GM11168 (cell line): ENCODE results near the gene CCNB2.
"Not testable (repeated sequence)": the region's sequence is repeated elsewhere in the genome, so short reads cannot be mapped to it uniquely, and the experiment has no call there.

Experiments
- in situ Hi-C: fragments of 300-500 bp; cut with MboI; formaldehyde crosslinking; loops from one replicate; pipeline ENCODE4 v1.12.0; 2022; ENCODE audit warnings: low sequenced_read_pairs; ENCODE audit not compliant: unreplicated experiment

The CCNB2 gene

GRCh38 chr15:59104912-59105732, at the start of gene CCNB2:
TSS of gene CCNB2 (plus strand) at chr15:59105146. CDS start at chr15:59105269, 123 bp downstream.
- in situ Hi-C loops = no loop called here

- in situ Hi-C loops = no loop called here
Observed at GRCh38 chr15:59059076-59059597, 45.8 kb upstream of the CCNB2 start.

DNA sequence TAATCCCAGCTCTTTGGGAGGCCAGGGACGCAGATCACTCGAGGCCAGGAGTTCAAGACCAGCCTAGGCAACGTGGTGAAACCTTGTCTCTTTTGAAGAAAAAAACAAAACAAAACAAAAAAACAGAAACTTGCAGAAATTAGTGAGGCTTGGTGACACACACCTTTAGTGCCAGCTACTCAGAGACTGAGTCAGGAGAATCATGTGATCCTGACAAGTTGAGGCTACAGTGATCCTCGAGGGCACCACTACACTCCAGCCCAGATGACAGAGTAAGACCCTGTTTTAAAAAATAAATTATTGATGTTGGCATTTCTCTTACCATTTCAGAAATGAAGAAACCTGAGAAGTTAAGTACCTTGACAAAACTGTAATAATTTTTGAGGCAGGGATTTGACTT, 44.6 kb upstream of the CCNB2 start:
- in situ Hi-C loops = no loop called here

- in situ Hi-C loops = no loop called here
Observed at GRCh38 chr15:59063042-59063441, 41.9 kb upstream of the CCNB2 start.

- in situ Hi-C loops = no loop called here
Observed at GRCh38 chr15:59069430-59069829, 35.5 kb upstream of the CCNB2 start.

GRCh38 chr15:59074607-59075006, 30.3 kb upstream of the CCNB2 start:
- in situ Hi-C loops = no loop called here

GRCh38 chr15:59087731-59088130, 17.2 kb upstream of the CCNB2 start:
- in situ Hi-C loops = no loop called here

GRCh38 chr15:59094077-59094476, 10.9 kb upstream of the CCNB2 start:
- in situ Hi-C loops = no loop called here

DNA sequence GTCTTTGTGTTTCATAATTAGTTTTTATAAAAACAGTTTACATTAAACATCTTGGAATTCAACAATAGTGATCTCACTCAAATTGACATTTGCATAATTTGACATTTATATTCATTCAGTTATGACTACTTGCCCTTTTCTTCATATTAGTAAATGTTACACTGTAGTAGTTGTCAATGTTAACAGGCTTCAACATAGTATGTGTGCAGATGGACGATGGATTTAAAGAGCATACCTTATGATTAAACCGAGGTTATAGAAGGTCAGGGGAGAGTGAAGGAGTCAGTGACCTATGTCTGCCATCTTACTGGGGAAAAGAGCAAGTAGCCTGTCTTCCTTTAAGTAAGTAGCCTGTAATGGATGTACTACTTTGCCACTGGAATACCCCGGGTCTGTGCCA, 8.5 kb upstream of the CCNB2 start:
- in situ Hi-C loops = no loop called here

DNA sequence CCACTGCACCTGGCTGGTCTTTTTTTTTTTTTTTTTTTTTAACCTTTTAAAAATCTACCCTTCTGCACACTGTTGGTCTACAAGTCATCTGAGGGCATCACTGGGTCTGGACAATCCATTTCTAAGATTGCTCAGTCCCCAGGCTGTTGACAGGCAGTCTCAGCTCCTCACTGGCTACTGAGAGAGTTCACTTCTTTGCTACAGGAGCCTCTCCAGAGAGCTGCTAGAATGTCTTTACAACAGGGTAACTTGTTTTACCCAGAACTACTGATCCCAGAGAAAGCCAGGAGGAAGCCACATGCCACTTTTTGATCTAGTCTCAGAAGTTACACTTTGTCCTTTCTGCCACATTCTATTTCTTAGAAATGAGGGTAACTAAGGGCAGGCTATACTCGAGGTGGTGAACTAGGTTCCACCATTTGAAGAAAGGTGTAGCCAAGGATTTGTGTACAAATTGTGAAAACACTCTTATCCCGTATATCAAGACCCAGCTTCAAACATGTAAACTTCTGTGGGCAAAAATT, 5.7 kb upstream of the CCNB2 start:
- in situ Hi-C loops = no loop called here

DNA sequence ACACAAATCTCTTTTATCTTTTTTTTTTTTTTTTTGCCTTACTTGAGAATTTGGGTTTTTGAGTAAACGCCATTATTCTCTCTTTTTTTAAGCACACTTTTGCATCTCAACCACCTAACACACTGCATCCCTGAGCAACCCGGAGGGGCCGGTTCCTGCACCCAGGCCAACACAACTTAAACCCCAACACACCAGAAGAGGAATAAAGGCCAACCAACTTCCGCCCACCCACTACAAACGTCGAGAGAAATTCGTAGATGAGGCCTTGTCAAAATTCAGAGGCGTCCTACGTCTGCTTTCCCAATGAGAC, 389 bp upstream of the CCNB2 start:
- in situ Hi-C loops = no loop called here

DNA sequence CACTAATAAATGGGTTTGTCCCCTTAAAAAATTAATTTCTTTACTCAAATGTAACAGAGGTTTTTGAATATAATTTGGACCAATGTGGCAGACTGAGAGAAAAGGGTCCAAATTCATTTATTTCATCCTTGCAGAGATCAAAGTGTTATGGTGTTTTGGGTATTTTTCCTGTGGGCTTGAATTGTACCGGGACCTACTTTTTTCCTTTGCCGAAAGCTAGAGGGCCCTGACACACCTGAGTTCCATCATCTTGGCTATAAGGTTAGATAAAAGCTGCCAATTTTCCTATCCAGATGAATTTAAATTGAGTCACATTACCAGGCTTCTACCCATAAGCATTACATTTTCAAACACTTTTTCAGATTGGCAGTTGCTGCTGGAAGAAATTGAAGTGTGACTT, 908 bp downstream of the CCNB2 start:
- in situ Hi-C loops = no loop called here

DNA sequence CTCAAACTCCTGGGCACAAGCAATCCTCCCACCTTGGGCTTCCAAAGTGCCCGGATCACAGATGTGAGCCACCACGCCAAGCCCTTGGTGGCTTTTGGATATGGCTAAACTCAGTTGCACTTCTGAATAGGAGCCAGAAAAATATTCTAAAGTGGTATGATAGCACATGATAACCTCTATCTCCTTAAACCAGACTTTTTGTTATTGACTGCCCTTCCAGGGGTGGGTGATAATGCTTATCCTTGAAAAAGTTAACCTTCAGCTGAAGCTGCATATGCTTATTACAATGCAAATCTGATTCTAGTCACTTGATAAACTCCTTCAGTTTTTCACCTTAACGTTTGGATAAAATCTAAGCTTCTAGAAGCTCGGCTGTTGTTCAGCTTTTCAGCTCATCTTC, 6.3 kb downstream of the CCNB2 start:
- in situ Hi-C loops = no loop called here

GRCh38 chr15:59115047-59115446, 10.1 kb downstream of the CCNB2 start:
- in situ Hi-C loops = no loop called here

- in situ Hi-C loops = no loop called here
Observed at GRCh38 chr15:59116141-59116540, 11.2 kb downstream of the CCNB2 start.

GRCh38 chr15:59116771-59117170, 11.8 kb downstream of the CCNB2 start:
- in situ Hi-C loops = no loop called here

GRCh38 chr15:59119625-59120024, 14.7 kb downstream of the CCNB2 start:
- in situ Hi-C loops = no loop called here

GRCh38 chr15:59120937-59121336, 16.0 kb downstream of the CCNB2 start:
- in situ Hi-C loops = no loop called here

DNA sequence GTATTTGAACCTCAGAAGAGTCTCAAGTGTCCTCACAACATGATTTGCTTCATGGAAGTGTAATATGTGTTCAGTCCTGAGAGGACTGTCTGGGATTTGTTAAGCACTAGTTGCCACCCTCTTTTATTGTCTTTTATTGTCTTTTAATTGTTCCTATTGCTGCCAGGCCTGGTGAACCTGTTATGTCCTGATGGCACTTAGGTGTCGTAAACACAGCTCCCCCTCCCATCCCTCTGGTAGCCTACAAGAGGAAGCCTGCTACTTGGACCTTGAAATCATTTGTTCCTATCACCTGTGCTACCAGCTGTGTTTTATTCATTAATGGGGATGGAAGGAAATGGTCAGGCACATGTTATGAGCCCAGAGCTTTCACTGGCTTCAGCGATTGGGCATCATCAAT, 19.3 kb downstream of the CCNB2 start:
- in situ Hi-C loops = no loop called here

DNA sequence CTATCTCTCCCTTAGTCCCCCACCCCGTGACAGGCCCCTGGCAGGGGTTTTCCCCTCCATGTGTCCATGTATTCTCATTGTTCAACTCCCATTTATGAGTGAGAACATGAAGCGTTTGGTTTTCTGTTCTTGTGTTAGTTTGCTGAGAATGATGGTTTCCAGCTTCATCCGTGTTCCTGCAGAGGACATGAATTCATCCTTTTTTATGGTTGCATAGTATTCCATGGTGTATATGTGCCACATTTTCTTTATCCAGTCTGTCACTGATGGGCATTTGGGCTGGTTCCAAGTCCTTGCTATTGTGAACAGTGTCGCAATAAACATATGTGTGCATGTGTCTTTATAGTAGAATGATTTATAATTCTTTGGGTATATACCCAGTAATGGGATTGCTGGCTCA, 20.7 kb downstream of the CCNB2 start:
- in situ Hi-C loops = not testable (repeated sequence)

GRCh38 chr15:59127255-59127654, 22.3 kb downstream of the CCNB2 start:
- in situ Hi-C loops = not testable (repeated sequence)

DNA sequence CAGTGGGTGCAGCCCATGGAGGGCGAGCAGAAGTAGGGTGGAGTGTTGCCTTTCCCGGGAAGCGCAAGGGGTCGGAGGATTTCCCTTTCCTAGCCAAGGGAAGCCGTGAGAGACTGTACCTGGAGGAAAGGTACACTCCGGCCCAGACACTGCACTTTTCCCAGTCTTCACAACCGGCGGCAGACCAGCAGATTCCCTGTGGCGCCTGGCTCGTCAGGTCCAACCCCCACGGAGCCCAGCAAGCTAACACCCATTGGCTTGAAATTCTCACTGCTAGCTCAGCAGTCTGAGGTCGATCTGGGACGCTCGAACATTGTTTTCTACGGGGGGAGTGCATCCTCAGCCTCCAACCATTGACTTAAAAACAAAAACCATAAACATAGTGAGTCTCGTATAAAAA, 26.5 kb downstream of the CCNB2 start:
- in situ Hi-C loops = no loop called here
